DMS79 treated with DMSO at 0.1 percent for 48 hours (cell line): ENCODE measurements around the gene SURF6.
"Not testable (repeated sequence)": the region's sequence is repeated elsewhere in the genome, so short reads cannot be mapped to it uniquely, and the experiment has no call there.

Experiments used
- DNase-seq: peaks from one replicate; lab custom pipeline; 2025; lab: John Stamatoyannopoulos, UW

Gene SURF6

DNA sequence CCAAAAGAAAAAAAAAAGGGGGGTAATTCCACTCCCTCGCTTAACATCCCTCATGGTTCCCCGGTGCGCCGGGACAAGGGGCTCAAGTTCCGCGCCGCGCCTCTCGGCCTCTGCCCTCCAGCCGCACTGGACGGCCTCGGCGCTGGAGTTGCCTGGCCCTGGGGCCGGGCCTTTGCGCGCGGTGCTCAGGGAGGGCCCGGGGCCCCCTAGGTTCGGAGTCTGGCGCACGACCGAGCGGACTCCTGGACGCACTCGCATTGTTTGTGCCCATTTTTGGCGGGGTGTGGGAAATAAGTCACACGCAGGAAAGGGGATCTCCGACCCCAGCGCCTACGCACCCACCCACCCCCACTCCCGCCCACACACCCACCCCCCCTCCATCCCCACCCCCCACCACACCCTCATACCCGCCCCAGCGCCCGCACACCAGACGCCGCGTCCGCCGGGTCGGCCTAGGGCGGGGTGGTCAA is 11.6 kb upstream of the SURF6 start:
- DNase-seq, result peak; percentile 24

DNA sequence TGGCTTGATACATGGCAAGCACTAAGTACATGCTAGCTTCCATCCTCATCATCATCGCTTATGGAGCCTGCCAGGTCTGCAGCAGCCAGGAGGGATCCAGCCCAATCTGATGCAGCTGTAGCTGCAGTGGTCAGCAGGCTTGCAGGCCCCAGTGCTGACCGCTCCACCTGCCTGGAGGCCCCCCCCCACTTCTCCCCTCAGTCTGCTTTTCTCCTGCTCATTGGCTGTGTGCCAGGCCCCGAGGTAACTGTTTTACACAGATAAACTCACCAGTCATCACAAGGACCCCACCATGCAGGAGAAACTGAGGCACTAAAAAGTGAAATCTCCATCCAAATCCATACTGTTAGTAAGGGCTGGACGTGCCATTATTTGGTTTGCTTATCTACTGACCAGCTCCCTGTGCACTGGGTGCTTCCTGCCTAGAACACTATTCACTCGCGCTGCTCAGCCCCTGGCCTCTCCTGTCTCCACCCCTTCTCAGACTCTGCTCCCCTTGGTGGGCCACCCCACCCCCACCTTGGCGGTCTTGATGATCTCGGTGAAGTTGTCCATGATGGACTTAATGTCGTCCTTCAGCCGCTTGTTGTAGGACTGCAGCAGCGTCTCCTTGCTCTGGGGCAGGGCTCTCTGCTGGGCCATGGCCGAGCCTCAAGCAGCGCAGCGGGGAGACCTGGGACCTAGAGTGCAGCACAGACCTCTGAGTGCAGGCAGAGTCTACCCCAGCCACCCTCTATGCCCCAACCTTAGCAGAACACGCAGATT is 10.2 kb upstream of the SURF6 start:
- no peak for DNase-seq

GRCh38 chr9:133345596-133345995 is 9.6 kb upstream of the SURF6 start:
- DNase-seq, result no peak

GRCh38 chr9:133344979-133345378 is 9.0 kb upstream of the SURF6 start:
- no peak for DNase-seq

GRCh38 chr9:133344071-133344470 is 8.1 kb upstream of the SURF6 start:
- no peak for DNase-seq

- no peak for DNase-seq
Observed at GRCh38 chr9:133342570-133342969, 6.6 kb upstream of the SURF6 start.

GRCh38 chr9:133342069-133342406 is 6.0 kb upstream of the SURF6 start:
- no peak for DNase-seq

DNA sequence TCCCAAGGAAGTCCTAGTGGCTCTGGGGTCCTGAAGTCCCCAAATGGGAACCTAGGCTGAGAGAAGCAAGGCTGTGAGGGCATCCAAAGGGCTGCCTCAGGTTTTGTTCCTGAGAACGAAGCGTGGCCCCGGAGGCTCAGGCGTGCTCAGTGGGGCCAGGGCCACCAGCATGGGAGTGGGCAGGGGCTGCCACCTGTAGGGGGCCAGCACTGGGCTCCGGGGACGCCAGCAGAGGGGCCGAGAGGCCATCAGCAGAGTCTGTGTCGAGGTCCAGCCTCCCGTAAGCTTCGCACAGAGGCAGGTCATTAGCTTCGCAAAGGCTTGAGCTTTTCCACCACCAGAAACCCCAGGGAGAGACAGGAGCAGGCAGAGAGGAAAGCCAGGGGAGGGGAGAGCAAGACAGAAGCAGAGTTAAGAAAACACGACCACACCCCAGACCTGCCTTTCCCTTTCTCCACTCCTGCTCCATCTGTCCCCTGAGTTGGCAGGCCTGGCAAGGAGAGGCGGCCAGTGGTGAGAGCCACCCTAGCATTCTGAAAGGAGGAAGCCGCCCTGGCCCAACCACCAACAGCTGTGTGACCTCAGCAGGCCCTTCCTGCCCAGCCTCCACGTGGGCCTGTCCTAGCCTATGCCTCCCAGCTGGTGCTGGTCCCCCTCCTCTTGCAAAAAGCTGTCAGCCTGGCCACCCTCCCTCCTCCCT is 5.5 kb upstream of the SURF6 start:
- no peak for DNase-seq

DNA sequence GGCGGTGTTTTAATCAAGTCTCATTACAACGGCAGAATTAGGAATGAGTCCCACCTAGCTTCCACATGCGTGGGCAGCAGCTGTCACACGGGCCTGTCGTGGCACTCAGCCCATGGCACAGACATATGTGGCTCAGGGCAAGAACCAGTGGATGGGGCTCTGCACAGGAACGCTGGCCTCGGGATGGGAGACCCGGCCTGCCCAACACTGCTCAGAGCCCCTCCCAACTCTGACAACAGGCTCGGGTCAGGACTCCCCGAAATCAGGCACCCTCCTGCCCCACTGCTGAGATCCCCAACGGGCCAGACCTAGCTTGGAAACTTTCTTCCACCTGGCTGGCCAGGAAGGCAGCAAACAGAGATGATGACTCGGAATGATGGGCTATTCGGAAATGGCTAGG is 4.9 kb upstream of the SURF6 start:
- DNase-seq, result no peak

DNA sequence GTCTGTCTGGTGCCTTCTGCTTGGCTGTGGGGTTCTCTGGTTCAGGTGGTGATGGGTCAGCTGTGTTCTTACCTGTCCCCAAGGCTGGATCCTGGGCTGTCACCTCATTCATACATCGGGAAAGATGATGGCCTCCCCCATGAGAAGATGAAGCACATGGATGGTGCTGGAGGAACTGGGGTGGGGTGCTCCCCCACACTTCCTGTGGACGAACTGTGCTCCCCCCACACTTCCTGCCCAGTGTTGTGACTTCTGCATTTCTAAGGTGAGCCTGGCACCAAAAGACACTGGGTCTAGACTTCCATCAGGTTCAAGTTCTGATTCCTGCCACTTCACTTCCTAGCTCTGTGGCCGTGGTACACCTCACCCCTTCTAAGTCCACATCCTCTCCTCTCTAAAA is 4.3 kb upstream of the SURF6 start:
- no peak for DNase-seq

DNA sequence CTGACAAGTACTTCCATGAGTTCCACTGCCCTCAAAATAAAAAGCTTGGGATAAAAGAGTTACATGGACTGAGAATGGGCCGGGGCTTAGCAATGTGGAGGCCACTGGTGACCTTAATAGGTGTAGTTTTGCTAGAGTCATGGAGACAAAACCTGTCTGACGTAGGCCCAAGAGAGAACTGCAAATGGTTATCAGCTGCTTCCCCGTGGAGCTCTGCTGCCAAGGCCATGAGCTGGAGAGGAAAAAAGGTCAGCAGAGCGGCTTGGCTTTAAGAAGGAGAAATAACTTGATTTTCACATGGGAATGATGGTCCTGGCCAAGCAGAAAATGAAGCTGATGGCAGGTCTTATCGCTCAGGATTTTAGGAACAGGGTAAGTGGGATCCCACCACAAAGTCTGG is 3.7 kb upstream of the SURF6 start:
- DNase-seq, result no peak

DNA sequence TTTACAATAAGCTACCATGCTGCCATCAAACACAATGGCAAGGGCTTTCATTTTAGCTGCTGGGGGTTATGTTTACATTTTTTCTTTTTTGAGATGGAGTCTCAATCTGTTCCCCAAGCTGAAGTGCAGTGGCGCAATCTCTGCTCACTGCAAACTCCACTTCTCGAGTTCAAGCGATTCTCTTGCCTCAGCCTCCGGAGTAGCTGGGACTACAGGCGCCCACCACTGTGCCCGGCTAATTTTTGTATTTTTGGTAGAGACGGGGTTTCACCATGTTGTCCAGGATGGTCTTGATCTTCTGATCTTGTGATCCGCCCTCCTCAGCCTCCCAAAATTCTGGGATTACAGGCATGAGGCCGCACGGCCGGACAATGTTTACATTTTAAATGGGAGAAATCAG is 1.1 kb downstream of the SURF6 start:
- not testable (repeated sequence) for DNase-seq

DNA sequence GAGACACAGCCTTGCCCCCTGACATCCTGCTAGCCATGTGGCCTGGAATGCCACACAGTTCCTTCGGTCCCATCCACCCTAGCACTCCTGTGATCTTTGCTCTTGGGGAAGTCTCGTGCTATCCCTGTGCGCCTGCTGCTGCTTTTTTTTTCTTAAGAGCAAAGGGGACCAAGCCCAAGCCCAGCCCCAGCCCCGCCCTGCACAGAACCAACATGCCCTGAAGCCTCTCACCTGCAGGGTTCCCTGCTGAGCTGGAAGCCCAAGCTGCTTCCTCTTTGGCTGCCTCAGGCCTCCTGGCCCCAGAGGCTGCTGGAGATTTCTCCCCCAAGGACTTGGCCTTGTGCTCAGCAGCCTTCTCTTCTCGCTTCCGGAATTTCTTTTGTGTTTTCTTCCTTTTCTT is 1.8 kb downstream of the SURF6 start:
- no peak for DNase-seq

GRCh38 chr9:133333566-133333965 is 2.4 kb downstream of the SURF6 start:
- no peak for DNase-seq

- no peak for DNase-seq
Observed at GRCh38 chr9:133333011-133333410, 3.0 kb downstream of the SURF6 start.

GRCh38 chr9:133332381-133332730 is 3.6 kb downstream of the SURF6 start:
- DNase-seq, result no peak

GRCh38 chr9:133331641-133332380 is 4.2 kb downstream of the SURF6 start:
- no peak for DNase-seq

DNA sequence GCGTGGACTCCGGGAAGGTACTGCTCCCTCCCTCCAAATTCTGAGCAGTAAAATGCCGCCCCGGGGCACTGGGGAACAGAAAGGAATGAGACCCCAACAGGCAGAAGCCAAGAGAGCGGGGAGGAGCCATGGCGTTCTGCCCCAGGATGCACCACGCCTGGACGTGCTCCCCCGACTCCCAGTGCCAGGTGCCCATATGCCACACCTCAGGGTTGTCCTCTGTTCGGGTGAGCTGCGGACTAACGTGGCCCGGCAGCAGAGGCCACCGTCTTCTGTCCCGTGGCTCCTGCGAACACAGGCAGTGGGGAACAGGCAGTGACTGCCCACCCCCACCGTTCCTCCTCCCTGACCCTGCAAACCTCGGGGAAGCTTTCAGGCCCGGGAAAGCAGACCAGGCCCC is 4.8 kb downstream of the SURF6 start:
- no peak for DNase-seq

- not testable (repeated sequence) for DNase-seq
Observed at GRCh38 chr9:133329306-133330156, 6.5 kb downstream of the SURF6 start.

DNA sequence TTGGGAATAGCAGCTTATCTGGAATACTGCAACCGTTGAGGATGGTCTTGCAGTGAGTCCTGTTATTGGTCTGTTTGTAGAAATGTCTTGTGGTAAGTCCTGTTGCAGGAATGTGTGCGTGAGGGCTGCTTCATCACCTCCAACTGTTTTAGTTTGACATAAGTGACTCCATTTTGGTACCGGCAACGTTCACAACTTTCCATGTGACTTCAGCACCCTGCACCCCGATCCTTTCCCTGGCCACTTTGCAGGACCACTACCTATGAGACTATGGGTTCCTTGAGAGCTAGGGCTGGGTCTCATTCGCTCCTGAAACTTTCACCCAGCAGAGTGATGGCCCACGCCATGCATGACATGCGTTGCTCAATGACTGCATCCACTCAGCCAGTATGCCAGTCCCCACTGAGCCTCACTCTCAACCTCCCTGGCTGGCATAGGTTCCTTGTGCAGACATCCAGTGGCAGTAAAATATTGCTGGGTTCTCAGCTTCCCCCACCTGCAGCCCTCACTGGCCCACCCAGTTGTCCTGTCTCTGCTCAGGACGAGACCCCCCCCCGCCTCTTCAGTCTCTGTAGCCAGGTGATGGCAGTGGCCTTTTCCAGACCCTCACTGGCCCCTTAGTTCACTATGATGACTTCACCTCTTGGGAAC is 8.0 kb downstream of the SURF6 start:
- DNase-seq, result no peak

- DNase-seq, result peak; percentile 92
Observed at GRCh38 chr9:133327021-133327420, 9.0 kb downstream of the SURF6 start.
